ENCODE data around the gene TFAP2C.

DNA sequence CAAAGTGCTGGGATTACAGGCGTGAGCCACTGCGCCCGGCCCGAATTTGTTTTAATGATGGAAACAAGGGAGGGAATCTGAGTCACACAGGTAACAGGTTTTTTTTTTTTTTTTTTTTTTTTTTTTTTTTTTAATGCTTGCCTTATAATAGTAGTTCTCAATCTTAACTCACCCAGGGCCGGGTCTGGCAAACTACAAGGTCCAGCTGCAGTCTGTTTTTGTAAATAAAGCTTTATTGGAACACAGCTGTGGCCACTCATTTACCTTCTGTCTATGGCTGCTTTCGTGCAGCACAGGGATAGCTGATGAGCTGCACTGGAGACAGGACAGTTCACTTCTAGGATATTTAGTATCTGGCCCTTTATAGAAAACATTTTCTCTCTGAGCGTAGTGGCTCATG, 58.0 kb downstream of the TFAP2C start:
- TF ChIP-seq, protein P1, sequence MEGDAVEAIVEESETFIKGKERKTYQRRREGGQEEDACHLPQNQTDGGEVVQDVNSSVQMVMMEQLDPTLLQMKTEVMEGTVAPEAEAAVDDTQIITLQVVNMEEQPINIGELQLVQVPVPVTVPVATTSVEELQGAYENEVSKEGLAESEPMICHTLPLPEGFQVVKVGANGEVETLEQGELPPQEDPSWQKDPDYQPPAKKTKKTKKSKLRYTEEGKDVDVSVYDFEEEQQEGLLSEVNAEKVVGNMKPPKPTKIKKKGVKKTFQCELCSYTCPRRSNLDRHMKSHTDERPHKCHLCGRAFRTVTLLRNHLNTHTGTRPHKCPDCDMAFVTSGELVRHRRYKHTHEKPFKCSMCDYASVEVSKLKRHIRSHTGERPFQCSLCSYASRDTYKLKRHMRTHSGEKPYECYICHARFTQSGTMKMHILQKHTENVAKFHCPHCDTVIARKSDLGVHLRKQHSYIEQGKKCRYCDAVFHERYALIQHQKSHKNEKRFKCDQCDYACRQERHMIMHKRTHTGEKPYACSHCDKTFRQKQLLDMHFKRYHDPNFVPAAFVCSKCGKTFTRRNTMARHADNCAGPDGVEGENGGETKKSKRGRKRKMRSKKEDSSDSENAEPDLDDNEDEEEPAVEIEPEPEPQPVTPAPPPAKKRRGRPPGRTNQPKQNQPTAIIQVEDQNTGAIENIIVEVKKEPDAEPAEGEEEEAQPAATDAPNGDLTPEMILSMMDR (IDR thresholded peaks at IDR 0.05): no peak
- no peak for TF ChIP-seq POLR2A (IDR thresholded peaks at IDR 0.05)
